ENCODE data around the gene GALNT17.

GRCh38 chr7:71721742-71722141, 589.8 kb downstream of the GALNT17 start:
- TF ChIP-seq CTCF (IDR thresholded peaks at IDR 0.05), result no peak
- no peak for TF ChIP-seq POLR2A (IDR thresholded peaks at IDR 0.05)

All from heart left ventricle (tissue), 13 donors.